Activated CD4-positive, CD25-positive, alpha-beta regulatory T cell treated with anti-CD3 and anti-CD28 coated beads, Interleukin-2, amount 50 U/mL, for 72 hours (primary cell): Measurements from ENCODE around the gene GAK.

Source experiments
- DNase-seq: peaks from one replicate; pipeline ENCODE4 v3.0.0; 2021

The GAK gene

GRCh38 chr4:905485-906338 lies 26.4 kb downstream of the GAK start:
- DNase-seq, result no peak

- no peak for DNase-seq
These were observed 28.8 kb downstream of the GAK start for GRCh38 chr4:903066-904046.

- DNase-seq, result no peak
These were observed 30.8 kb downstream of the GAK start for GRCh38 chr4:901192-901910.

DNA sequence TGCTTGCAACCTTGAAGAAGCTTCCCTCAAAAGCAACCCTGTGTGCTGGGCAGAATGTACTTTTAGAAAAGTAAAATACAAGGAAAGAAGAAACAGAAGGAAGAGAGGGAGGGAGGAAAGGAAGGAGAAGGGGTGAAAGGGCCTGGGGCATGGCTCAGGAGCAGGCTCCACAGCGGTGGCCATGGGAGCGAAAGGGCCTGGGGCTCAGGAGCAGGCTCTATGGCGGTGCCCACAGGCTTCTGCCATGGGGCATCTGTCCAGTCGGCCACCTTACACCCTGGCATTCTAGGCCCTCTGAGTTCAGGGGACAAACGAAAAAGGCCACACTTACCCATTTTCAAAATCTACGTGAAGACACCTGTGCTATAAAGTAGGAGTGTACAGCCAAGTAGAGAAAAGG lies 31.4 kb downstream of the GAK start:
- no peak for DNase-seq

DNA sequence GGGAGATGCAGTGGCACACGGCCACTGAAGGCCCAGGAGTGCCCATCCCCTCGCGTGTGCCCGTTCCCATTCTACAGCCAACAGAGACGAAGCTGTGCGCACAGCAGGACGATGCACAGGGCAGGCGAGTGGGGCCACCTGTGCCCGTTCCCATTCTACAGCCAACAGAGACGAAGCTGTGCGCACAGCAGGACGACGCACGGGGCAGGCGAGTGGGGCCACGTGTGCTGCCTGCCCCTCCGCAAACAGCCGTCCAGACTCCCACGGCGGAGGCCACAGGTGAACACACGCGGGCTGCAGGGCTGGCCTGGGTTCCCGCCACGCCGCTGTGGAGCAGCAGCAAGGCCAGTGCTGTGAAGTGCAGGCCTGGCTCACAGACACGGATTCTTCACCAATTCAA lies 32.0 kb downstream of the GAK start:
- no peak for DNase-seq

GRCh38 chr4:899556-899906 lies 32.6 kb downstream of the GAK start:
- no peak for DNase-seq

- no peak for DNase-seq
These were observed 33.1 kb downstream of the GAK start for GRCh38 chr4:898869-899555.

DNA sequence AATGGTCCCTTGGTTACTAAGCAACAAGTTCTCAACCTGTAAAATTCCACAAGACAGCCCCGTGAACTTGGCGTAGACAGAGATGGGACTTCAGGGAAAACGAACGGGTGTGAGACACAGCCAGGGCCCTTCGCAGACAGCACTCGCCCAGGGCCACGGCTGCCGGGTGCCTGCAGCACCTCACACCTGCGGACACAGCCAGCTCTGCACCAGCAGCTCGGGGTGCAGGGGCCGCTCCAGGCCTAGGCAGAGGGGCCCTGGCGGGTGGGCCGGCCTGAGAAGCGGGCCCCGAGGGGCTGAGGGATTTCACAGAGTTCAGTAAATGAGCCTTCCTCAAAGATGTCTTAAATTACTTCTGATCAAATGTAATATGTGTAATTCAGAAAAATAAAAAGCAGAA lies 34.0 kb downstream of the GAK start:
- no peak for DNase-seq

DNA sequence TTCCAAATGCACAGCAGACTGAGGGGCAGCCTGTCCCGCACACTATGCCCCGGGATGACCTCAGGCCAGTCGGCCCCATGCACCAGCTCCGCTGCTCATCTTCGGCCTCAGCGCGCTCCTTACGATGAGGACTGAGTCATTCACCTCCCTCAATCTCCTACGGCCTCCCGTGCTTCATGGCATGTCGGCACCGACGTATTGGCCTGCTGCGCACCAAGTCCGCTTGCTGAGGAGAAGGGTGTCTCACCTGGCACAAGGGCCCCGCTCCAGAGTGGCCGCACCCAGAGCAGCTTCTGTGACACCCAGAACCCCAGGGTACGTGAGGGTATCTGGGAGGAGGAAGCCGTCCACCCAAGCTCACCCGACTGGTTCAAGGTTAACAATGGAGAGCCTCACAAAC lies 35.5 kb downstream of the GAK start:
- DNase-seq, result no peak

DNA sequence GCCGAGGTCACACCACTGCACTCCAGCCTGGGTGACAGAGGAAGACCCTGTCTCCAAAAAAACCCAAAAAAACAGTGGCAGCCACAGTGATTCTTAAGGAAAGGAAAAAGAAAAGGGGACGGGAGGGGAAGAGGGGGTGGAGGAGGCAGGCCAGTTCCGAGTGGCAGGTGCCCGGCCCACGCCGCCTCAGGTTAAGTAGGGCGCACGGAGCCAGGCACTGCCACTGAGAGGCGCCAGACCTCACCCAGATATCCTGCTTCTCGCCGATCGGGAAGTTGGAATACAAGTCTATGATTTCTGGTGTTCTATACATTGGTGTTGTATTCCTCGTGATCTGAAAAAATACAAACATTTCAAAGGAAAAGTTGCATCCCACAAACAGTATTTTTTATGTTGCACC lies 35.9 kb downstream of the GAK start:
- DNase-seq, result no peak

DNA sequence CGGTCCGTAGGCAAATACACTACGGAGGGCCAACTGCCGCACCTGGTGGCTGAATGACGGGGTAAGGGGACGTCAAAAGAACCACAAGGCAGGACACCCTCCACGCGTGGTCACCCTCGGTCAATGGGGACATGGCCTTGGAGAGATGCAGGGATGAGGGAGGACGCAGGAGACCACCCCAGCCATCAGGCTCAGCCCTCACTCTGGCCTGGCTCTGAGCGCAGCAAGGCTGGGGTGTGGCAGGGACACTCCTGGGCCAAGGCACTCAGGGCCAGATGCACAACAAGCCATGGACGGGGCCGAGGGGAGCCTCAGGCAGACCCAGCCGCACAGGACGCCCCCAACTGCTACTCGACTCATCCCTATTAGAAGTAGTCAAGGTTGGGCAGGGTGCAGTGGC lies 36.5 kb downstream of the GAK start:
- DNase-seq, result no peak

- DNase-seq, result no peak
These were observed 38.0 kb downstream of the GAK start for GRCh38 chr4:893995-894705.

GRCh38 chr4:893276-893994 lies 38.7 kb downstream of the GAK start:
- no peak for DNase-seq

GRCh38 chr4:892780-893179 lies 39.3 kb downstream of the GAK start:
- no peak for DNase-seq

- no peak for DNase-seq
These were observed 40.4 kb downstream of the GAK start for GRCh38 chr4:891747-892146.

- no peak for DNase-seq
These were observed 42.0 kb downstream of the GAK start for GRCh38 chr4:890036-890695.

- DNase-seq, result no peak
These were observed 42.6 kb downstream of the GAK start for GRCh38 chr4:889516-889915.

DNA sequence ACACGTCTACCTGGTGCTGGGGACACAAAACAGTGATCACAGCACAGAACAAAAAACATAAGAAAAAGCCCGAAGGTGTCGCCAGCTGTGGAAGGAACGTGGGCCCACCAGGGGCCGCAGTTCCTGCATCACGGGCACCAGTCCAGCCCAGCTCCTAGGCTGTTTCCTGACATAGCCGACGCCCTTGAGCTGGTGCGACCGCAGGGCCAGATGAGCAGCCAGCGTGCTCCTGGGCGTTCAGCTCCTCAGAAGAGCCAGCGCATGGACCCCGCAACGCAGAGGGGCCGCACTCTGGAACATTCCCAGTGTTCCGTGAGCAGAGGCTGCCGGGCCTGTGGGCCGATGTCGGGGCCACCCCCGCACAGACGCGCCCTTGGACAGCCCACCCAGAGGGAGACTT lies 44.1 kb downstream of the GAK start:
- no peak for DNase-seq

DNA sequence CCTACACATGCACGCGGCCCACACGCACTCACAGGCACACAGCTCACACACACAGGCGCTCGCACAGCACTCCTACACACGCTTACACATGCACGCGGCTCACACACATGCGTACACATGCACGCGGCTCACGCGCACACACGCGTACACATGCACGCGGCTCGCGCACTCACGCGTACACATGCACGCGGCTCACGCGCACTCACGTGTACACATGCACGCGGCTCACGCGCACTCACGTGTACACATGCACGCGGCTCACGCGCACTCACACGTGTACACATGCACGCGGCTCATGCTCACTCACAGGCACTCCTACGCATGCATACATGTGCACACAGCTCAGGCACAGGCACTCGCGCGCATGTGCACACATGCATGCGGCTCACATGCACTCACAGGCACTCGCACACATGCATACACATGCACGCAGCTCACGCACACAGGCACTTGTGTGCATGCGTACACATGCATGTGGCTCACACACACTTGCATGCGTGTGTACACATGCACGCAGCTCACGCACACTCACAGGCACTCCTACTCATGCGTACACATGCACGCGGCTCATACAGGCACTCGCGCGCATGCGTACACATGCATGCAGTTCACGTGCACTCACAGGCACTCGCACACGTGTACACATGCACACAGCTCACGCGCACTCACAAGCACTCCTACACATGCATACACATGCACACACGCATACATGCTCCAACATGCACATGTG lies 44.9 kb downstream of the GAK start:
- no peak for DNase-seq

GRCh38 chr4:886244-886643 lies 45.9 kb downstream of the GAK start:
- DNase-seq, result no peak
